ENCODE data around the gene NHERF2.
A peak's percentile ranks its signal among the peaks of the same experiment; 100 is the strongest.
"Not testable (repeated sequence)": the region's sequence is repeated elsewhere in the genome, so short reads cannot be mapped to it uniquely, and the experiment has no call there.

Gene NHERF2

DNA sequence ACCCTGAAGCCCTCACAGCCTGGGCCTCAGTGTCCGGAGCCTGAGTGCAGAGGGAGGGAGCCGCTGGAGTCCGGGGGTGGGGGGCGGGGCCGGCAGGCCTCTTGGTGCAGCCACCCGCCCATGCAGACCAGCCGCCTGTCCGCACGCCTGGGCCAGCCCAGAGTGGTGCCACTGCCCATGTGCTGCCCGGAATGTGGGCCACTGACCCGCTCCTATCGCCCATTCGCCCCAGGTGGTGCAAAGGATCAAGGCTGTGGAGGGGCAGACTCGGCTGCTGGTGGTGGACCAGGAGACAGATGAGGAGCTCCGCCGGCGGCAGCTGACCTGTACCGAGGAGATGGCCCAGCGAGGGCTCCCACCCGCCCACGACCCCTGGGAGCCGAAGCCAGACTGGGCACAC is 2.6 kb downstream of the NHERF2 start:
- no peak for DNase-seq

DNA sequence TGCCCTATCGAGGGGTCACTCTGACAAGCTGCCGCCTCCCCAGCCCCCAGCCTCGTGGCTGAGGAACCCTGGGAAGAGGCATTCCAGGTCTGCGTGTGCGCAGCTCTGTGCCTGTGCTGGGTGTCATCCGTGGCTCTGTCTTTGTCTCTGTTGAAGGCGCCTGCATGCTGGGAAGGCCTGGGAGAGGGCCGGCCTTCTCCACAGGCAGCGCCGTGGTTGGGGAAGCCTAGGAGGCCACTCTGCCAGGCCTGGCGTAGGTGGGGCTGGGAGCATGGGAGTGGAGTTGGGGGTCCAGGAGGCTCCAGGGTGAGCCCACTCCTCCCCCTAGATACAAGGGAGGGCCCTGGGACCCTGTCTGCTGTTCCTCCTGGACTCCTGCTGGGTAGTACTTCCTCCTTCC is 3.3 kb downstream of the NHERF2 start:
- no peak for DNase-seq

DNA sequence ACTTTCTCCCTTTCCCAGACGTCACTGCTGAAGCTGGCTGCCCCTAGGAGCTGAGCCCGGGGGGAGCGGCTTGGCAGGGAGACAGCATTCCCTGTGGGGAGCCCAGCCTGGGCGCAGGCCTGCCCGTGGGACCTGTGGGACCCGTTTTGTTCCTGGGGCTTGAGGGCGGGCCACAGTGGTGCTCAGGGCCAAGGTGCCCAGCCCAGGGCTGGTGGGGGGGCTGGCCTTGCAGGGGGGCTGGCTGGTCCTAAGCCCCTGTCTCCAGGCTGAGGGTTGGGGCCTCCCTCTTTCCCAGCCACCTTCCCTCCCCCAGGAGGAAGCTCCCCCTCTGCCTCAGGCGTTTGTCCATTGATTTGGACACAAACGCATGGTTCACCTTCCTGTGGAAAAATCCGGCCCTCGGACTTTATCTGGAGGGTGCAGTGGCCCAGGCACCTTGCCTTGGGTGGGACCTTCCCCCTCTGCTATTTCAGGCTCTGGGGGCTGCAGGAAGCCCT is 4.4 kb downstream of the NHERF2 start:
- DNase-seq = no peak

DNA sequence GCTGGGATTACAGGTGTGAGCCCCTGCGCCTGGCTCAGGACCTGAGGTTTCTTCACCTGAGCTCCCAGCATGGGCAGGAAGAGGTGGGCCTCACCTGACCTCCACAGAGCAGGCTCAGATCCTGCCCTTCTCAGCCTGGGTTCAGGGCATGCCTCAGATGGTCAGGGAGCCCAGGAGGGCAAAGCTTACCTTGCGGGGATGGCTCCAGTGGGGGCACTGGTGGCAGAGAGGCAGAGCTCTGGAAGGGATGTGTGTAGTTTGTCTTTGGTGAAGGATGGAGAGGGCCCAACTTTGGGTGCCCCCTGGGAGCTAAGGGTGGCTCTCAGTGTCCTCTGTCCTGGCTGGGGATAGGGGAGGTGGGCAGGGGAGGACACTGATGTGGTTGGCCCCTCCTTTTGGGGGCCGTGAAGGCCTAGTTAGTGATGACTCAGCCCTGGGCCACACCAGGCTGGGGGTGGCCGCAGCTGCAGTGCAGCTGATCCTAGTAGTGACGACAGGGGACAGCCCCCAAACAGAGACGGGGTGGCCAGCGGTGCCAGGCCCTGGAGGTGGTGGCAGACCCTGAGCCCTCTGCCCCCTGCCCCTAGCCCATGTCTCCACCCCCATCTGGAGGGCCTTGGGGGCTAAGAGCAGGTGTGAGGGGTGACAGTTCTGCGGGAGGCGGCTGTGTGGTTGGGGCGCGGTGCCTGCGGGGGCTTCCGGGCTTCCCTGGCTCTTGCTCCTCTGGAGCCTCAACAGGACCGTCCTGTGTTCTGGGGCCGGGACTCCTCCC is 5.8 kb downstream of the NHERF2 start:
- DNase-seq = no peak

DNA sequence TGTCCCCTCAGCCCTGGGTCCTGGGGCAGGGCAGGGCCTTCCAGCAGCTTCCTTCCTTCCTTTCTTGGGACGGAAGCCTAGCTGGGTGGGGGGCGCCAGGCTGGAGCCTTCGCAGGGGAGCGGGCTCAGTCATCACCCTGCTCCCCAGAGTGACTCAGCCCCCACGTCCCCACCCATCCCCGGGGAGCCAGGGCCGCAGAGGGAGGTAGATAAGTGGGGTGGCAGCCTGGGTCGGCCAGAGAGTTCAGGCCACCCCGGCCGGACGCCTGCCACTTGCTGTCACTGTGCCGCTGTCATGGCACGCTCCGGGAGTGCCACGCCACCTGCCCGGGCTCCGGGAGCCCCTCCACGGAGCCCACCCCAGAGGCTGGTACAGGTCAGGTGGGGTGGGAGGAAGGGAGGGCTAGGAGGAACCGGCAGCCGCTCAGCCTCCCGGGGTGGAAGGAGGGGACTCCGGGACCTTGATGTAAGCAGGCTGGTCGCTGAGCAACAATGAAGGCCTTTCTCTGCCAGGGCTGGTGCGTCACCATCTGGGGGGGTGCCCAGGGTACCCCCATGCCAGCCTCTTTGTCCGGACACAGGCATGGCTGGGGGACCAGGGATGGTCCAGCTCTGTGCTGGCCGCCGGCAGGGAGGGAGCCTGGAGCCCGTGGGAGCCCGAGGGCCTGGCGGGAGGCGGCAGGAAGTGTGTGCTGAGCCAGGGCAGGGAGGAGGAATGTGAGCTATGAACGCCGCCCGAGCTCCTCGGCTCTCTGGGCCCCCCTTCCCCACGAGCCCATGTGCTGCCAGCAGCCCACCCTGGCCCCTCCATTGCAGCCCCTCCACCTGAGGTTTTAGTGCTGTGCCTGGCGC is 6.6 kb downstream of the NHERF2 start:
- DNase-seq = no peak

DNA sequence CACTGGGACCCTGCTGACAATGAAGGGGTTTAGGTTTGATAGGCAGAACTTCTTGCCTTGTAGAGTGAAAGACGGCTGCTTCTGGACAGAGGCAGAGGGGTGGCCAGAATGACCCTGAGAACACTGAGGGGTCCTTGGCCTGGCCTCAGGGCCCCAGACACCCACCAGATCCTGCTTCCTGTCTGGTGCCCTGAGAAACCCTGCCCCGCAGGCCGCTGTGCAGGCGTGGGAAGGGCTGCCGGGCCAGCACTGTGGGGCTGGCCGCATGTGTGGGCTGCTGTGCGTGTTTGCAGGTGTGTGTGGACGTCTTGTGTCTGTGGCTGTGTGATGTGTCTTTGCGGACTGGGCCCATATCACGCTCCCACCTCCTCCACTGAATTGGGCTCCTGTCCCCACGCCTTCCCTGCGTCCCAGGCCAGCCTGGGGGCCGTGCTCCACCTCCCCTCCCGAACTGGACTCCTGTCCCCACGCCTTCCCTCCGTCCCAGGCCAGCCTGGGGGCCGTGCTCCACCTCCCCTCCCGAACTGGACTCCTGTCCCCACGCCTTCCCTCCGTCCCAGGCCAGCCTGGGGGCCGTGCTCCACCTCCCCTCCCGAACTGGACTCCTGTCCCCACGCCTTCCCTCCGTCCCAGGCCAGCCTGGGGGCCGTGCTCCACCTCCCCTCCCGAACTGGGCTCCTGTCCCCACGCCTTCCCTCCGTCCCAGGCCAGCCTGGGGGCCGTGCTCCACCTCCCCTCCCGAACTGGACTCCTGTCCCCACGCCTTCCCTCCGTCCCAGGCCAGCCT is 7.4 kb downstream of the NHERF2 start:
- DNase-seq = not testable (repeated sequence)

DNA sequence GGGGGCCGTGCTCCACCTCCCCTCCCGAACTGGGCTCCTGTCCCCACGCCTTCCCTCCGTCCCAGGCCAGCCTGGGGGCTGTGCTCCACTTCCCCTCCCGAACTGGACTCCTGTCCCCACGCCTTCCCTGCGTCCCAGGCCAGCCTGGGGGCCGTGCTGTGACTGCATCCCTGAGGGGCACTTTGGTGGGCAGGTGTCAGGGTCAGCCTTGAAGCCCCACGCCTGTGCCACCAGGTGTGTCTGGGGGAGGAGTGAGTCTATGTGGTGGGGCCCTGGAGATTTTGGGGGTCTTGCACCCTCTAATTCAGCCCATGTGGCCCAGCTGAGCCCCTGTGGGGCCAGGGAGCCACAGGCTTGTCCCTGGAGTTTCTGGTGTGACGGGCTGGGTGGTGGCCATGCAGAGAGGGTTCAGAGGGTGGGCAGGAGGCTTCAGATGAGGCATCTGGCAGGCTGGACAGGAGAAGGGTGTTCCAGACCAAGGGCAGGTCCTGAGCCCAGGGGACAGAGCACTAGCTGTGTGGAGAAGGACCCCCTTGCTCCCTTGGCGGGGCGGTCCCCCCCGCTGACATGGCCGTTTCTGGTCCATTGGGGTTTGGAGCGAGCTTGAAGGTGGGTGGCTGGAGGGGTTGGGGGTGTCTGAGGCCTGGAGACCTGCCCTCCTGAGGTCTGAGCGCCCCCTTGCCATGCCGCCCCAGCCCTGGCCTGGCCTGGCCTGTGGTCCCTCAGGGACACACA is 8.2 kb downstream of the NHERF2 start:
- DNase-seq = no peak

DNA sequence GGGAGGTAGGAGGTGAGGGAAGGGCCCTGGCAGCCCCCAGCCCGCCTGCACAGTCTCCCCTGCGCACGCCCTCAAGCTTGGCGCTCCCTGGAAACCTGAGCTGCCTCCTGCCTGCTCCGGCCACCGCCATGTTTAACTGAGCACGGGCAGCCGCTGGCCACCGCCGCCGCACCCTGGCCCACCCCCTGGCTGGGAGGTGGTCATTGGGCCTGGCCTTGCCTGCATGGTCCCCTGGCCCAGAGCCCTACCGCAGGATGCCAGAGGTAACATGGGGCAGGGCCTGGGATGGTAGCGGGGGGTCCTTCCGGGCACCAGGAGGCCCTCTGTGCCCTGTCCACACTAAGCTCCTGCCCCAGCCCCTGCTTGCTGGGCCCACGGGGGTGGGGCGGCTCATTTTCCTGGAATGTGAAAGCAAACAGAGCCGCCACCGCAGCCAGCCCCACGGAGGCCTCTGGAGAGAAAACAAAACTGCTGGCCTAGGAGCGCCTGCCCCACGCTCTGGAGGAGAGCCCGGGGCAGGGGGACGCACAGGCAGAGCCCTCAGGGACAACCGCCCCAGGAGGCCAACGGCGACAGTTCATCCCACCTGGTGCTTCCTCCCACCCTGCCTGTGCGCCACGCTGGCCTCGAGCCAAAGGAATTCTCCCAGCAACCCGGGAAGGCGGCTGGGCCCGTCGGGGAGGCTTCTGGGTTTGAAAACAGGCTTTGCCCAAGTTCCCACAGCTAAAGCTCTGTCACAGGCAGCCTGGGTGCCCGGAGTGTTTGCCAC is 8.9 kb downstream of the NHERF2 start:
- no peak for DNase-seq

DNA sequence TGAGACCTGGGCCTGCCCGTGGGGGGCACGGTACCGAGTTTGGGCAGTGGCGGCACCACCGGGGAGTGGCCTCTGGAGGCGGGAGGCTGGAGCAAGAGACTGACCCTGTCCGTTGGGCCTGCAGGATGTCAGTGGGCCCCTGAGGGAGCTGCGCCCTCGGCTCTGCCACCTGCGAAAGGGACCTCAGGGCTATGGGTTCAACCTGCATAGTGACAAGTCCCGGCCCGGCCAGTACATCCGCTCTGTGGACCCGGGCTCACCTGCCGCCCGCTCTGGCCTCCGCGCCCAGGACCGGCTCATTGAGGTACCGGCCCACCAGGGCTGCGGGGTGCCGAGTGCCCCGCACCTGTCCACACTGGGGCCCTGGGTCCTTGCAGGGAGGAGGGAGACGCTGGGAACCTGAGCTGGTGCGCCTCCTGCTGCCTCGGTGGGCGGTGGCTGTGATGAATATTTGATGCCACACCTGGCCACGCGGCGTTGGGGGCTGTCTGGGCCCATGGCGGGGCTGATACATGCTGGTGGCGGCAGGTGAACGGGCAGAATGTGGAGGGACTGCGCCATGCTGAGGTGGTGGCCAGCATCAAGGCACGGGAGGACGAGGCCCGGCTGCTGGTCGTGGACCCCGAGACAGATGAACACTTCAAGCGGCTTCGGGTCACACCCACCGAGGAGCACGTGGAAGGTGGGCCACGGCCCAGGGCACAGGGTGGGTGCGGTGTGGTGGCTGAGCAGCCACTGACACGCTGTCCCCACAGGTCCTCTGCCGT is 9.7 kb downstream of the NHERF2 start:
- no peak for DNase-seq

DNA sequence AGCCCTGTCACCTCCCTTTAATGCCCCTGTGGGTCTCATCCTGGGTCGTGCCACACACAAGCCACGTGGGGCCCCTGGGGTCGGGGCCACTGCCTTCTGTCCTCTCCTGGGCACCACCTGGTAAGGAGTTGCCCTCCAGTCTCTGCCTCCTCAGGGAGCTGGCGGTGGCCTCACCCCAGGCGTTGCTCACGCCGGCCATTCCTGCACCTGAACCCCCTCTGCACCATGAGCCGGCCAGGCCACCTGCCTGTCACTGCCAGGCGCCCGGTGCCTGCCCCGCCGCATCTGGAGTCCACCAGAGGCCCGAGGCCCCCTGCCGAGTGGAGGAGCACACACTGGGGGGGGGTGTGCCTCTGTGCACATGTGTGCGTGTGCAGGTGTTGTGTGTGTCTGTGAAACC is 10.4 kb downstream of the NHERF2 start:
- DNase-seq = no peak

DNA sequence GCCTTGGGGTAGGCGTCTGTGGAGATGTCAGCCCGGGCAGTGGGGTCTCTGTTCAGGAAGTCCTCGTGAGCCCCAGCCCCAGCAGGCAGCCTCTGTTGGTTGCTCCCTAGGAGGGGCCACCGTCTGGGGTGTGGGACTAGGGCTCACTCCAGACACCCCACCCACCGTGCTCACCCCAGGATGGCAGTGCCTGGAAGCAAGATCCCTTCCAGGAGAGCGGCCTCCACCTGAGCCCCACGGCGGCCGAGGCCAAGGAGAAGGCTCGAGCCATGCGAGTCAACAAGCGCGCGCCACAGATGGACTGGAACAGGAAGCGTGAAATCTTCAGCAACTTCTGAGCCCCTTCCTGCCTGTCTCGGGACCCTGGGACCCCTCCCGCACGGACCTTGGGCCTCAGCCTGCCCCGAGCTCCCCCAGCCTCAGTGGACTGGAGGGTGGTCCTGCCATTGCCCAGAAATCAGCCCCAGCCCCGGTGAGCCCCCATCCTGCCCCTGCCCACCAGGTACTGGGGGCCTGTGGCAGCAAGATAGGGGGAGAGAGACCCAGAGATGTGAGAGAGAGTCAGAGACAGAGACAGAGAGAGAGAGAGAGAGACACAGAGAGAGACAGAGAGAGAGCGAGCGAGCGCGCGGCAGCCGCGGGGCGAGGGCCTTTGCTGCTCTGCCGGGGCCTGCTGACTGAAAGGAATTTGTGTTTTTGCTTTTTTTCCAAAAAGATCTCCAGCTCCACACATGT is 11.1 kb downstream of the NHERF2 start:
- no peak for DNase-seq

DNA sequence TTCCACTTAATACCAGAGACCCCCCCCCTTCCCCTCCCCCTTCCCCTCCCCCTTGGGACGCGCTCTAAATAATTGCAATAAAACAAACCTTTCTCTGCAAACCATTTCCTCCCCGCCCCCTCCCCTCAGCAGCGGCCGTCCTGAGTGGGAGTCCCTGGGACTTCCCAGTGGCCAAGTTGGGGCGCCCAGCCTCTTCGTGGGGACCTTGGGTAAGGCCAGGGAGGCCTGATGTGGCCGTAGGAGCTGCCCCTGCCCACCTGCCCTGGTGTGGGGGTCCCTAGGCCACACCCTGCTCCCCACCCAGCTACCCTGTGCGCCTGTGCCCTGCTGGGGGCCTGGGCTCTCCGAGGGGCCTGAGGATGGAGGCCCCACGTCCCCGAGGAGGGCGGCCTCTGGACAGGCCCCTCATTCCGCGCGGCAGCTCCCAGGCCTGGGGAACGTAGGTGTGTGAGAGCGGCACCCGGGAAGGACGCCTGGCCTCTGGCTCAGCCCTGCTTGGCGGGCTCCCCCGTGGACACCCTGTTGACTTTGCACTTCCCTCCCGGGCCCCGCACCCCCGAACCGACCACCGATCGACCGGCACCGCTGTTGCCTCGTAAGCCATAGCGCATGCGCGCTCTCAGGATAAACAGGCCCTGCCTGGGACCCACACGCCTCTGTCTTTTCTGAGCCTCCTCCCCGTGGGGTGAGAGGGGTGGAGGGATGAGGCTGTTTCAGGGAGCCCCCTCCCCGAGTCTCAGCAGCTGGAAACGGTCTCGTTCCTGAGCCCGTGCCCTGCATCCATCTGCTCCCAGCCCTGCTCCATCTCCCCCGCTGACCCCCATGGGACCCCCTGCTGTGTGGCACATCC is 11.9 kb downstream of the NHERF2 start:
- DNase-seq = no peak

DNA sequence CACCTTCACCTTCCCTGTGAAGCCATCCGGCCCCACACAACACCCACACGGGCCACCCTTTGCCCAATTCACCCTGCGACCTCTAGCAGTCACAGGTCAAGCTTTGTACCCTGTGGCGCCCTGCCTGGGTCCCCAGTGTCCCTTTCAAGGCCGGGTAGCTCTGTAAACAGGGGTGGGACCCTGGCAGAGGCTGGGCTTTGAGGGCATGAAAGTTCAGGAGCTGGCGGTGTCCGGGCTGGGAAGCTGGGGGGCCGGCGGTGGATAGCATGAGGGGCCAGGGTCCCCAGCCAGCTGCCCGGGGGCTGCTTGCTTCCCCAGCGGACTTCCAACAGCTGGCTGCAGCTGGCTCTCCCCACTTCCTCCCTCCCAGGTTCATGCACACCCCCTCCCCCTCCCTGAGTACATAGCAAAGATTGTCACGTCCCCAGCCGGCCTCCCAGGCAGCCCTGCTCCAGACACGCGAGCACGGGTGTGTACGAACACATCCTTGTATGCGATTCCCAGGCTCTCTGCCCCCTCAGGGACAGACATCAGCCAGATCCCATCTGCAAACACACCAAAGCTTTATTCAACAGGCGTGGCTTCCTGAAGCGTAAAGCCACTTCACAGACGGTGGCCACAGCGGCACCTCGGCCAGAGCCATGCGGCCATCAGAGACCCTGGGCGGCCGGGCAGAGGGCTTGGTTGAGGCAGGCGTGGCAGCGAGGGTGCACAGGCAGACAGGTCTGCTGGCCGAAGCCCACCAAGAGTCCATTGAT is 12.8 kb downstream of the NHERF2 start:
- DNase-seq = no peak

DNA sequence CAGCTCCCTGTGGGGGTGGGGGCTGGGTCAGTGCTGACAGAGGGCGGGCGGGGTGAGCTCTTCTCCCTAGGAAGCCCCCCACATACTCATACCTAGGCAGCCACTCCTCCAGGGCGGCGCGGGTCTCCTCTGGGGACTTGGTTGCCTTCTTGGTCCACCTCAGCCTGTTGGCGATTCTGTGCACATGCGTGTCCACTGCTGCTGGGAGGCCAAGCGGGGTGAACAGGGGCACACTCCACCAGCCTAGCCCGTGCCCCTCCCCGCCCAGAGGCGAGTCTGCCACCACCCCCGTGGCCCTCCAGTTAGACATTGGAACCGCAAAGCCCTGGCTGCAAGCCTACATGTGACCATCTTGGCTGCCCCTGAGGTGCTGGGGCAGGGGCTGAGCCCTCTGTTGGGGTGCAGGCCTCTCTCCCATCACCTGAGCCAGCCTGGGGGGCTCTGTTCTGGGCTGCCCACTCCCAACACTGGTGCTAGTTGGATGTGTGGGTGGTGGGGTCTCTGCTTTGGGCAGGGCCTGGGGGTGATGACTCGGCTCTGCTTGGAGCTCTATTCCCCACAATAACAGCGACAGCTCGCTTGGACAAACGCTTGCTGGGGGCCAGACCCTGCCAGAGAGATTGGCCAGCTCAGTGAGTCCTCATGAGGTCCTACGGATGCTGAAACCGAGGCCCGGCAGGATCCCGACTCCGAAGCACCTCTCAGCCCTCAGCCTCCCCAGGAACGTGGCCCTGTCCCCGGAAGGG is 13.5 kb downstream of the NHERF2 start:
- no peak for DNase-seq

DNA sequence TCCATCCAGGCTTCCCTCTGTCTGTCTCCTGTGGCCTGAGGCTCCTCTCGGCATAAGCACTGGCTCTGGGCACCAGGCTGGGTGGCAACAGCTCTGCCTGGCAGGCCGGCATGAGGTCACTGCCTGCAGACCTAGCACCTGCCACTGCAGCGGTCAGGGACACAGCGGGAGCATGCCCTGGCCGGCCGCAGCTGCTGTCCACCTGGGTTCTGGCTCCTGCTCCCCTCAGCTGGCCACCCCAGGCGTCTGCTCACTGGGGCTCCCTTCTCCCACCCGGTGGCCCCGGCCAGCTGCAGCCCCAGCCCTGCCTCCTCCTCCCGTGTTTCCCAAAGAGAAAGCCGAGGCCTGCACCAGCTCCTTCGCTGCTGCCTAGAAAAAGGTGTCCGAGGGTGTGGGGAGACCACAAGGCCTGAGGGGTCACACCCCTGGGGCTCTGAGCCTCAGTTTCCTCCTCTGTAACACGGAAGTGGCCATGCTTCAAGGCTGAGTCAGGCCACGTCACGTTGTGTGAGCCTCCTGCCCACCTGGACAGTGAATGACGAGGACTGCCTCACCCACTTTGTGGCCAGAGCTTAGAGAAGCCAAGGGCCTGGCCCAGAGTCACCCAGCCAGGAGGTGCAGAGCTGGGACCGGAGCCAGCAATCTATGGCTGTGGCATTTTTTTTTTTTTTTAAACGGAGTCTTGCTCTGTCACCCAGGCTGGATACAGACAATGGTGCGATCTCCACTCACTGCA is 14.3 kb downstream of the NHERF2 start:
- DNase-seq = no peak

DNA sequence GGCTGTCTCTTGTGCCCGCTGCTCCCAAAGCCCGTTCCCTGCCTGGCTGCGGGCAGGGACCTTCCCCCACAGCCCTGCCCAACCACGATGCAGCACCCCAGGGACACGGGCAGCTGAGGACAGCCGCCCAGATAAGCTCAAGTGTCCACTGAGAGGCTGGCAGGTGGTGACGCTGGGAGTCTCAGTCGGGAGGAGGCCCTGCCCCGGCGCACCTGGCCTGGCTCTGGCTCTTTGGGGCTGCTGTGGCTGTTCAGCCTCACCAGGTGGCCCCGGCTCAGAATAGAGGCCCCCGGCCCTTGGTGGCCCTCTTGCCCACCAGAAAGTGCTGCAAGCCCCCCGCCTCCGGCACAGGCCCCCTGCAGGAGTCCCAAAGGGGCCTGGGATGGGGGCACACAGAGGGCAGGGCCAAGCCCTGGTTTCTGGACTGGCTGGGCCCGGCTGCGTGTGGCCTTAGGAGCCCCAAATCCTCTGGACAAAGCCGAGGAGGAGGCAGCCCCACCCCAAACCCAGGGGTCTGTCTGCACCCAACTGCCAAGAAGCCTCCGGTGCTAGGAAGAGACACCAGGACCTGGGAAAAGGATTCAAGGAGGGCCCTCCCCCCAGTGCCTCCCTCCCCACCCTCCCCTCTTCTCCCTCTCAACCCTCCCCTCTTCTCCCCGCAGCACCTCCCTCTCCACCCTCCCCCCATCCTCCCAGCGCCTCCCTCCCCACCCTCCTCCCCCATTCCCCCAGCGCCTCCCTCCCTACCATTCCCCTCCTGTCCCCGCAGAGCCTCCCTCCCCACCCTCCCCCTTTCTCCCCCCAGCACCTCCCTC is 15.7 kb downstream of the NHERF2 start:
- peak; percentile 87 for DNase-seq
